Right lobe of liver (tissue), 4 donors: ENCODE results near the gene ZNF865.

Experiments used
- CTCF ChIP-seq, 4 donors: fragments of 200-600 bp in 3 of 4; fragments of 450-650 bp in 1 of 4; IDR thresholded peaks; one replicate each; pipeline versions ENCODE4 v1.5.1 to v1.8.0; 2016 to 2022; ENCODE audit warnings: antibody characterized with exemption in 4 of 4, mild to moderate bottlenecking in 2 of 4
- POLR2A ChIP-seq: fragments of 450-650 bp; IDR thresholded peaks from one replicate; pipeline ENCODE4 v1.6.1; 2017; ENCODE audit warnings: antibody characterized with exemption, mild to moderate bottlenecking
- donor health status: DM: no; HTN: no; CAD: no.
- donor health status: DM: no; HTN: no; CAD: no.
- donor health status: DM: no; HTN: yes; CAD: no.

DNA sequence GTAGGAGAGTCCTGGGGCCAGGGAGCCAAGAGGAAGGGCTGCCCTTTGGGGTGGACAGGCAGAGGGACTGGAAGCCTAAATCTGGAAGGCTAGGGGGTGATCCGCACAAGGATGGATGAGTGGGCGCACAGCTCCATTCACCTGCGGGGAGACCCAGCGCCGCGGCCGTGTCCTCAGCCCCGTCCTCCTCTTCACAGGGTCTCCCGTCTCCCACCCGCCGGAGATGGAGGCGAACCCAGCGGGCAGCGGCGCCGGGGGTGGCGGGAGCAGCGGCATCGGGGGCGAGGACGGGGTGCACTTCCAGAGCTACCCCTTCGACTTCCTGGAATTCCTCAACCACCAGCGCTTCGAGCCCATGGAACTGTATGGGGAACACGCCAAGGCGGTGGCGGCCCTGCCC is 7.9 kb downstream of the ZNF865 start:
- TF ChIP-seq POLR2A: no peak
- TF ChIP-seq CTCF (IDR thresholded peaks at IDR 0.05): no peak
